Subcutaneous adipose tissue (tissue), 4 donors: Measurements from ENCODE around the gene MTMR11. TPM values are rescaled to one million over a fixed set of nuclear protein-coding genes. Genes with fewer than 3 reads are reported as not detected.

Experiments used
- total RNA-seq, 4 donors: library from RNA; depleted of rRNA; stranded (reverse); fragments of >200 nt; gene quantifications; one replicate each; pipeline ENCODE4 v1.1.0, GENCODE V29; 2016
- TF ChIP-seq, protein P1 (sequence below): fragments of 450-650 bp; IDR thresholded peaks from one replicate; pipeline ENCODE4 v1.5.1; 2016; ENCODE audit warnings: low read depth, mild to moderate bottlenecking, control low read depth, antibody characterized with exemption, moderate library complexity

MTMR11 gene, protein sequence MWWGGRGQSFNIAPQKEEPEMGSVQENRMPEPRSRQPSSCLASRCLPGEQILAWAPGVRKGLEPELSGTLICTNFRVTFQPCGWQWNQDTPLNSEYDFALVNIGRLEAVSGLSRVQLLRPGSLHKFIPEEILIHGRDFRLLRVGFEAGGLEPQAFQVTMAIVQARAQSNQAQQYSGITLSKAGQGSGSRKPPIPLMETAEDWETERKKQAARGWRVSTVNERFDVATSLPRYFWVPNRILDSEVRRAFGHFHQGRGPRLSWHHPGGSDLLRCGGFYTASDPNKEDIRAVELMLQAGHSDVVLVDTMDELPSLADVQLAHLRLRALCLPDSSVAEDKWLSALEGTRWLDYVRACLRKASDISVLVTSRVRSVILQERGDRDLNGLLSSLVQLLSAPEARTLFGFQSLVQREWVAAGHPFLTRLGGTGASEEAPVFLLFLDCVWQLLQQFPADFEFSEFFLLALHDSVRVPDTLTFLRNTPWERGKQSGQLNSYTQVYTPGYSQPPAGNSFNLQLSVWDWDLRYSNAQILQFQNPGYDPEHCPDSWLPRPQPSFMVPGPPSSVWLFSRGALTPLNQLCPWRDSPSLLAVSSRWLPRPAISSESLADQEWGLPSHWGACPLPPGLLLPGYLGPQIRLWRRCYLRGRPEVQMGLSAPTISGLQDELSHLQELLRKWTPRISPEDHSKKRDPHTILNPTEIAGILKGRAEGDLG
- total RNA-seq = 10 to 100 TPM in 1 of 4 donors, 1 to 10 TPM in 3; 2.1 to 13.6 (median 3.7) TPM

DNA sequence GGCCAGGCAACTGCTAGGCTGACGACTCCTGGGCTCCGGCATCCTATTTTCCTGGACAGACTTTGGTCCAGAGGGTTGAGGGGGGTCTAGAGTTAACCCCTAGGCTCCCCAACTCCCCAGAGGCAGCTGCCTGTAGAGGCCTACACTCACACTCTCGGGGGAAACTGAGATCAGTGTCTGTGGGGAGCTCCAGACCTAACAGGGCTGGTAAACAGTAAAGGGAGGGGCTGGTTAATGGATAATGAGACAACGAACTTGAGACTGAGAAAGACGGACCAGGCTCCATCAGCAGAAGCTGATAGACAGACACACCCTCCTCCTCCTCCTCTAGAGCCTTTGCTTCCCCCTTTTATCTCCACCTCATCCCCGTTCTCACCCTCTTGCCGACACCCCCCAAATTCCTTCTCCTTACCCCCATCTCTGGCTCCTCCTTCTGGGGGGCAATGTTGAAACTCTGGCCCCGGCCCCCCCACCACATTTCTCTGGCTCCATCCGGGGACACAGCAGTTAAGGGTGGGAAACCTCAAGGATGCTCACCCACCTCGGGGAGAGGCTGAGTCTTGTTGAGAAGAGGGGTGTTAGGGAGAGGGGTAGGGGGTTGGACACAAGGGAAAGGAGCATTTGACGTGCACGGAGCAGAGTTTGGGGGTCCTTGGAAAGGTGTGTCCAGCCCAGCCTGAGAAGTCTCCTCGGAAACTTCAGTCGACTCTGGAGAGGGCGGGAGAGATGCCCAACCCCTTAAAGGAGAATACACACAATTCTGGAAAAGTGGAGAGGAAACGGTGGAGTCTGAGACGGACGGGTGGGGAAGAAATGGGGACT lies at the start of gene MTMR11:
Gene MTMR11, minus strand, starts transcription at position 710 of the 822 bp plus-strand sequence. Its CDS starts 232 bp downstream, at position 478.
- TF ChIP-seq, protein P1, sequence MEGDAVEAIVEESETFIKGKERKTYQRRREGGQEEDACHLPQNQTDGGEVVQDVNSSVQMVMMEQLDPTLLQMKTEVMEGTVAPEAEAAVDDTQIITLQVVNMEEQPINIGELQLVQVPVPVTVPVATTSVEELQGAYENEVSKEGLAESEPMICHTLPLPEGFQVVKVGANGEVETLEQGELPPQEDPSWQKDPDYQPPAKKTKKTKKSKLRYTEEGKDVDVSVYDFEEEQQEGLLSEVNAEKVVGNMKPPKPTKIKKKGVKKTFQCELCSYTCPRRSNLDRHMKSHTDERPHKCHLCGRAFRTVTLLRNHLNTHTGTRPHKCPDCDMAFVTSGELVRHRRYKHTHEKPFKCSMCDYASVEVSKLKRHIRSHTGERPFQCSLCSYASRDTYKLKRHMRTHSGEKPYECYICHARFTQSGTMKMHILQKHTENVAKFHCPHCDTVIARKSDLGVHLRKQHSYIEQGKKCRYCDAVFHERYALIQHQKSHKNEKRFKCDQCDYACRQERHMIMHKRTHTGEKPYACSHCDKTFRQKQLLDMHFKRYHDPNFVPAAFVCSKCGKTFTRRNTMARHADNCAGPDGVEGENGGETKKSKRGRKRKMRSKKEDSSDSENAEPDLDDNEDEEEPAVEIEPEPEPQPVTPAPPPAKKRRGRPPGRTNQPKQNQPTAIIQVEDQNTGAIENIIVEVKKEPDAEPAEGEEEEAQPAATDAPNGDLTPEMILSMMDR = no peak

DNA sequence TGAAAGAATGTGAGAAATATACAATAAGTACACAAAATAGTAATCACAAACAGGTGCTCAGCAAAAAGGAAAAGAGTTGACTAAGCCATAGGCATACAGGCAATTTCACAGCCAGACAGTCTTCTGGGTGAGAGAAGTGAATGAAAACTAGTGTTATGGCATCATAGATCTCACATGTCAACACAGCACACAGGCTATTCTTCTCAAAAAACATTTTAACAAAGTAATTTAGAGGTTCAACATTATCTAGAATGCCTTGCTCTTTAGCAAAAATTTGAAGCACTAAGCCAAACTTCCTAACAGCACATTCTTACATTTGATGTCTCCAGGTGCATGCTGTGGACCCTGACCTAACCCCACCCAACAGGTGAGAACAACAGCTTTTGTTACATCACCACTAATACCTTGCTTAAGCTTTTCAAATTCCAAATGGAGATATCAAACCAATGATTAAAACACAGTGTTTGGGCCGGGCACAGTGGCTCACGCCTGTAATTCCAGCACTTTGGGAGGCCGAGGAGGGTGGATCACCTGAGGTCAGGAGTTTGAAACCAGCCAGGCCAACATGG lies 43.4 kb upstream of the MTMR11 start:
- TF ChIP-seq, protein P1 = no peak

DNA sequence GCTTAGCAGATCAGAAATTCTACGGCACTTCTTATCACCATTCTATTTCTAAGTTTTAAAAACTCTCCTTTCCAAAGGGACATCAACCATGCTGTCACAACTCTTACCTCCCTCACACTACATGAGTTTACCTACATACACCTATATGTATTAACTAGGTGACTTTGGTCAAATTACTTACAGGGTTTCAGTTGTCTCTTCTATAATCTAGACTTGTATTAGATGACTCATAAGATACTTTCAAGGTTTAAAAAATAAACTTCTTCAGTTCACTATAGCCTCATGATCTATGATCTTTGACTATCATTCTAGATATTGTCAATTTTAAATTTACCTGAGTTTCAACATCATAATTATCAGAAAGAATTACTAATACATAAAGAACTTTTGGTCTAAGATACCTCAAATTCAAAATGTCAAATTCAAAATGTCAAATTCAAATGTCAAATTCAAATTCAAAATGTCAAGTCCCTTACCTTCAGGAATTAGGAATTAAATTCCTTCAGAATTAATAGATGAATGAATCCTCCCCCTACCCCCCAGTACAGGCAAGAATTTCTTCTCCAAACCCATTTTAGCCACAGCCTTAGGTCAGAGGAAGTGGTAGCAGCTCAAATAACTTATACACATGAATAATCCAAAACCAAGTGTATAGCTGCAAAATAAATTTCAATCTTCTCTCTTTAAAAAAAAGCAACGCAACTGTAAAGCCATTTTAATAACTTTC lies 42.7 kb upstream of the MTMR11 start:
- TF ChIP-seq, protein P1 = no peak

DNA sequence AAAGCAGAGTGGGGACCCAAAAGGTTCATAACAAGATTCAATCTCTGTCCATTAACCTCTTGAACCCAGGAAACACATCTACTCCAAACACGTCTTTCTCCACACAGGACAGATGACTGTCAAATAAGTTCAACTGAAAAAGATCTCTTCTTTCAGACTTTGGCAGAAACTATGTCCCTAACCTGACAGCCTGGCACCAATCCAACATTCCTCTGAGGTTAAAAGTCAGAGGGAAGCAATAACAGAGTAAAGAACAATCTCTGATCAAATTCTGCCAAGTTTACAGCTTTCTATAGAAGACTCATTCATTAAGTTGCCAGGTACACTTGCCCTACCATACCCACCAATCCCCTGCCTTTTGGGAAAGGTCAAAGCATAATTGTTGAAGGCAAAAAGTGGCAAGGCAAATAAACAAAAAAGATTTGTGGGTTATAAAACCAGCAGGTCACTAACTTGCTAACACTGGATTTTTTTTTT lies 41.9 kb upstream of the MTMR11 start:
- TF ChIP-seq, protein P1 = no peak

DNA sequence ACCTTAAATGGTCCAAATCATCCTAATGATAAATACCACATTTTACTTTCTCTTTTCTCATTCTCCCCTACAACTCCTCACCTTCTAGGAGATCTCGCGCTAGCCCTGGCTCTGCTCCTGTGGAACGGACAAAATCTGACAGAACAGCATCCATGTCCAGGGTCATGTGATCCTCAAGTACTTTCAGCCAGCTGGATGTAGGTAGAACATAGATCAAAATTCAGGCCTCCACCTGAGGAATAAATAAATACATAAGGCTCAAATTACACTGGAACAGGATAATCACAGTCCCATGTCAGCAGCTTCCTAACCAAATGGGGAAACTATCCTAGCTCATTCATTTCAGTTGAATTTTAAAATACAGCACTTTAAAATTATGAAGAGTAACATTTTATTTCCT lies 40.7 kb upstream of the MTMR11 start:
- TF ChIP-seq, protein P1 = no peak

DNA sequence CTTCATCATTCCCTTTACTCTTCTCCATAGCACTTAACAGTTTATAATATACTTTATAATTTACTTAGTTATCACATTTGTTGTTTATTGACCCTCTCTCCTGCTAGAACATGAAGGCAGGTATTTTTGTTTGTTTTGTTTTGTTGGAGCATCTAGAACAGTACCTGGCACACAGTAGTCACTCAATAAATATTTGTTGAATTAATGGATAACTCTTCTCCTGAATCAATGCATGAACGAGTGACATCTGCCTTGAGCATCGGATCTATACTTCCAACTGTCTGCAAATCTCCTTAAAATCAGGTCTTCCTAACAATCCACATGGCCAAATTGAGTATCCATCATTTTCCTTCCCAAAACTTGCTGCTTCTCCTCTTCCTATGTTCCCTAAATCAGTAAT lies 35.9 kb upstream of the MTMR11 start:
- TF ChIP-seq, protein P1 = no peak
